ENCODE measurements around the gene PRND. TPM values are rescaled to one million over a fixed set of nuclear protein-coding genes. Genes with fewer than 3 reads are reported as not detected.

Gene PRND, protein sequence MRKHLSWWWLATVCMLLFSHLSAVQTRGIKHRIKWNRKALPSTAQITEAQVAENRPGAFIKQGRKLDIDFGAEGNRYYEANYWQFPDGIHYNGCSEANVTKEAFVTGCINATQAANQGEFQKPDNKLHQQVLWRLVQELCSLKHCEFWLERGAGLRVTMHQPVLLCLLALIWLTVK
- 30.6 TPM for total RNA-seq
- polyA plus RNA-seq, result 0.04 TPM

DNA sequence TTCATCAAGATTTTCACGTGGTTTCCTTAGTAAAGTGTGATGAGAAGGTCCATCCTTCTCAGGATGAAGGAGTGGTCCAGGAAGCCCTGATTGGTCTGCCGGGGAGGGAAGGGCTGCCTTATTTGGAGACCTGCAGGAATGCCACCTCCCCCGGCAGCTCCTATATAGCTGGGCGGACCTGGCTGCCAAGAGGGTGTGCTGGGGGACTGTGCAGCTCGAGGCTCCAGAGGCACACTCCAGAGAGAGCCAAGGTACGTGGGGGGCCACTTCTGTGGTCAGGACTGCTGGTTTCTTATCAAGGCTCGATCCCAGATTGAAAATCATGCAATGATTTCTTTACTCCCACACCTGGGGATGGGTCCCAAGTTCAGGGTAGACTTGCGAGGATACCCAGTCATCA lies at the start of gene PRND:
Gene PRND, plus strand, starts transcription at position 191 of the 400 bp plus-strand sequence. CDS start 2,643 bp downstream, outside the sequence.
- 73% methylated on average over 8 of the region's 8 CpGs for WGBS

DNA sequence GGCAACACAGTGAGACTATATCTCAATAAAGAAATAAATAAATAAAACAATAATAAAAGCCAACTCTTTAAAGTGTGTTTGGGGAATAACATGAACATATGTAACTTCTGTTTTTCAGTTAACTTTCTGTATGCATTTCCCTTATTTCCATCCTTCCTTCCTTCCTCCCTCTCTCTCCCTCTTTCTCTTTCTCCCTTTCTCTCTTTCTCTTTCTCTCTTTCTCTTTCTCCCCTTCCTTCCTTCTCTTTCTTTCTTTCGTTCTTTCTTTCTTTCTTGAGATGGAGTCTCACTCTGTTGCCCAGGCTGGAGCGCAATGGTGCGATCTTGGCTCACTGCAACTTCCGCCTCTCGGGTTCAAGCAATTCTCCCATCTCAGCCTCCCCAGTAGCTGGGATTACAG lies 48.8 kb upstream of the PRND start:
- no peaks in the 10 kb centered on the region for H3K36me3 ChIP-seq (ENCODE audit: insufficient read depth)
- no peak overlapping the region for H3K27ac ChIP-seq (ENCODE audit: low read depth)
- no peak overlapping the region for H3K4me3 ChIP-seq (ENCODE audit: low read depth, low read length)
- 98% methylated on average over 5 of the region's 5 CpGs for WGBS
- no peaks in the 10 kb centered on the region for H3K4me1 ChIP-seq (ENCODE audit: insufficient read depth)
- no peak for DNase-seq (ENCODE audit: extremely low spot score)

More for the DNA sequence above, at the start of gene PRND:
- Histone ChIP-seq H3K36me3 (ENCODE audit: insufficient read depth) (no peaks in the 10 kb centered on the region), H3K4me3 (ENCODE audit: low read depth, low read length) (no peak within 1 kb of the TSS), H3K27ac (ENCODE audit: low read depth) (no peak within 1 kb of the TSS), H3K4me1 (ENCODE audit: insufficient read depth) (no peaks in the 10 kb centered on the region)
- DNase-seq (ENCODE audit: extremely low spot score), result no peak

DNA sequence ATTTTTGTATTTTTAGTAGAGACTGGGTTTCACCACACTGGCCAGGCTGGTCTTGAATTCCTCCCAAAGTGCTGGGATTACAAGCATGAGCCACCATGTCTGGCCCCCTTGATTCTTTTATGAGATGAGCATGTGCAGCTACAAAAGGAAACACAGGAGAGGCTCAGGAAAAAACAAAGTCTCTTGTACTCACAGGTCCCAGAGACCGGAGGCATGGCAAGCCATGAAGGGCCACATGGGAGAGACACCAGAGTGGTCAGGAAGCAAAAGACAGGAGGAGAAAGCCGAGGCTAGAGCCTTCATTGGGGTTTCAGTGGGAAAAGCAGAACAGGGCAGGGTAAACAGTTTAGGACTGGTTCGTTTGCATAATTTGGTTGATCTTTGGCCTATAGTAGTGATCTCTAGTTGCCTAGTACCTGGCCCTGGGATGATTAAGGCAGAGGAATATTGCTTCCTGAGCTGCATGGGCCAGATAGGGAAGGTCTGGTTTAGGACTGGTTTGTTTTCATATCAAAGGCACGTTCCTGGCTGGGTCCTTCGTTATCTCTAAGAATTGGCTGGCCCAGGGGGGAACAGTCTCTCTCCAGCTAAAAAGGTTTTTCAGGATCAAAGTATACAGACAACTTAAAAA lies 48.2 kb upstream of the PRND start:
- Histone ChIP-seq H3K4me3 (ENCODE audit: low read depth, low read length) (no peak overlapping the region), H3K4me1 (ENCODE audit: insufficient read depth) (no peaks in the 10 kb centered on the region), H3K36me3 (ENCODE audit: insufficient read depth) (no peaks in the 10 kb centered on the region), H3K27ac (ENCODE audit: low read depth) (no peak overlapping the region)
- no peak for DNase-seq (ENCODE audit: extremely low spot score)
- 57% methylated on average over 5 of the region's 5 CpGs for WGBS

DNA sequence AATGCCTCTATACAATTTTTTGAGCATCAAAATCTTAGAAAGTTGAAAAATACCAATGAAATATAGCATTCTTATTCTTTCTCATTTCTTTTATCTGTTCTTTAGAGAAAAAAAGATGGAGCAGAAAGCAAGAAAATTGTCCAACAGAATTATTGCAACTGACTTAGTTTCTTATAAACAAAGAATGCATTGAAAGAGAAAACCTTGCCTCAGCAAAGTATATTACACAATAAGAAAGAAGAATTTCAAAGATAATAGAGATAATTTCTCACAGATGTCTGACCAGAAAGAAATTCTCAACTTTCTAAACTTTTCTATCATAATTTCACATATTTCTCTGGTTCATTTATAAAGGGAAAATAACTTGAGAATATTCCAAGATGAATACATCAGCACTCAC lies 47.0 kb upstream of the PRND start:
- DNase-seq (ENCODE audit: extremely low spot score), result no peak

DNA sequence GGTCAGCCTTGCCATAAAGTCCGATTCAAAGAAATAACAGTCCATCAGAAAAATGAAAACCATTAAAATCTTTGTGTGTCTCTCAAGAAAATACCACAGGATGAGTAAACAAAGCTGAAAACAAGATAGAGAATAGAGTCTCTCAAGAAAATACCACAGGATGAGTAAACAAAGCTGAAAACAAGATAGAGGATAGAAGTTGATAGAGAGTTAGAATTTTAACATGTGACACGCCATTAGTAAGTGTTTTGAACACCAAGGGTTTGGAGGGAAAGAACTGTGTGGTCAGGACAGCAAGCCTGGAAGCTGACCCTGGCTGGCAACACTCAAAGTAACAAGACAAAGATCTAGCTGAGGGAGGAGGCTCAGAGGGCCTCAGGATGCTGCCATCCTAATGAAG lies 43.9 kb upstream of the PRND start:
- no peak overlapping the region for H3K4me3 ChIP-seq (ENCODE audit: low read depth, low read length)
- no peaks in the 10 kb centered on the region for H3K36me3 ChIP-seq (ENCODE audit: insufficient read depth)
- 83% methylated on average over 2 of the region's 2 CpGs for WGBS
- no peak overlapping the region for H3K27ac ChIP-seq (ENCODE audit: low read depth)
- no peaks in the 10 kb centered on the region for H3K4me1 ChIP-seq (ENCODE audit: insufficient read depth)
- DNase-seq (ENCODE audit: extremely low spot score), result no peak

More for the DNA sequence above, 47.0 kb upstream of the PRND start:
- Histone ChIP-seq H3K4me1 (ENCODE audit: insufficient read depth) (no peaks in the 10 kb centered on the region), H3K36me3 (ENCODE audit: insufficient read depth) (no peaks in the 10 kb centered on the region), H3K4me3 (ENCODE audit: low read depth, low read length) (no peak overlapping the region), H3K27ac (ENCODE audit: low read depth) (no peak overlapping the region)

DNA sequence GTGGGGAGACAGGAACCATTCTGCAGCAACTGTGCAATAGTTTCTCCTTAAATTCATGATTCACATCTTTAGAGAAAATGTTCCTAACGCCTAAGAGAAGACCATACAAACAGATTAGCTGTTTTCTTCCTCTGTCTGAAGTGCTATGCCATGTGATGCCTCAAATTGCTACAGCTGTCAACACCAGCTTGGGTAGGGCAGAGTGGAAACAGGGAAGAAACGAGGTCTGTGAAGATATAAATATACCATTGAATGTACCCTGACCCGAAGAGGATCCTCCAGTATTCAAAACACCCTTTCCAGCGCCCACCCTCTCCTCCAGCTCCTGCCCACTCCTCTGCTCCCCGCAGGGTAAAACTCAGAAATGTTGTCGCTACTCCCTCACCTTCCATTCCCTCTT lies 40.3 kb upstream of the PRND start:
- DNase-seq (ENCODE audit: extremely low spot score), result no peak
- Histone ChIP-seq H3K36me3 (ENCODE audit: insufficient read depth) (no peaks in the 10 kb centered on the region), H3K27ac (ENCODE audit: low read depth) (no peak overlapping the region), H3K4me1 (ENCODE audit: insufficient read depth) (no peaks in the 10 kb centered on the region), H3K4me3 (ENCODE audit: low read depth, low read length) (no peak overlapping the region)
- WGBS, result 70% methylated on average over 6 of the region's 6 CpGs

DNA sequence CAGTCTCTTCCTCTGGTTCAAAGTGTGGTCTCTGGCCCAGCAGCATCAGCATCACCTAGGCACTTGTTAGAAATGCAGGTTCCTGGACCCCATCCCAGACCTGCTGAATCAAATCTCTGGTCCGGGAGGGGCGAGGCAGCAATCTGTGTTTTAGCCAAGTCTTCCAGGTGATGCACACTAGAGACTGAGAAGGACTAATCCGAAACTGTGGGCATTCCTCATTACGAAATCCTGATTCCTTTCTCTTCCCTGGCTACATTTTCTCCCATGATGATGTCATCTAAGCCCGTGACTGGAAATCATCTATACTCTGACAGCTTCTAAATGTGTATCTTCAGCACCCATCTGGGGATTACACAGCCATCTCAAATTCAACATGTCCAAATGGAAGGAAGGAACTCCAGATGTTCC lies 39.7 kb upstream of the PRND start:
- no peaks in the 10 kb centered on the region for H3K4me1 ChIP-seq (ENCODE audit: insufficient read depth)
- H3K27ac ChIP-seq (ENCODE audit: low read depth), result no peak overlapping the region
- DNase-seq (ENCODE audit: extremely low spot score), result no peak
- WGBS, result 68% methylated on average over 5 of the region's 5 CpGs
- no peak overlapping the region for H3K4me3 ChIP-seq (ENCODE audit: low read depth, low read length)
- H3K36me3 ChIP-seq (ENCODE audit: insufficient read depth), result no peaks in the 10 kb centered on the region

DNA sequence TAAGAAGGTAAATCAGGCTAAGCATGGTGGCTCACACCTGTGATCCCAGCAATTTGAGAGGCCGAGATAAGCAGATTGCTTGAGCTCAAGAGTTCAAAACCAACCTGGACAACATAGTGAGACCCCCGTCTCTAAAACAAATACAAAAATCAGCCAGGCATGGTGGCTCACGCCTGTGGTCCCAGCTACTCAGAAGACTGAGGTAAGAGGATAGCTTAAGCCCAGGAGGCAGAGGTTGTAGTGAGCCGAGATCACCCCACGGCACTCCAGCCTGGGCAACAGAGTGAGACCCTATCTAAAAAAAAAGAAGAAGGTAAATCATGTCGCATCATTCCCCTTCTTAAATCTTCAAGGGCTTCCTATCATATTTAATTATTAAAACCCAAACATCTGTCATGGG lies 39.0 kb upstream of the PRND start:
- no peak for DNase-seq (ENCODE audit: extremely low spot score)
- Histone ChIP-seq H3K36me3 (ENCODE audit: insufficient read depth) (no peaks in the 10 kb centered on the region), H3K4me1 (ENCODE audit: insufficient read depth) (no peaks in the 10 kb centered on the region), H3K4me3 (ENCODE audit: low read depth, low read length) (no peak overlapping the region), H3K27ac (ENCODE audit: low read depth) (no peak overlapping the region)
- 97% methylated on average over 6 of the region's 6 CpGs for WGBS

DNA sequence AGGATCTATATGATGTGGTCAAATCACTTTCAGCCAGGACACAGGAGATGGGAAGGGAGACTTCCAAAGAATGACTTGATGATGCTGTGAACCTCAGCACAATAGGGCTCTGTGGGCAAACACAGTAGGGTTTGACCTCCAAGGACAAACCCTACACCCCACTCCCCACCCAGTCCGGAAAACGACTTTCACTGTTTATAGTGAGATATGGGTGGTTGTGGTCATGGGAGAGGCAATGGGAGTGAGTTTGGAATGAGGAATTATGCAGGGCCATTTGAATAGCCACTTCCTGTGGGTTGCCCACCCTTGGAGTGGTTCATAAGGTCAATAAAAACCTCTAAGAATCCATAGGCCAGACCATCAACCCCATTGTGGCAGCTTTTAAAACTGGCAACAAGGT lies 38.4 kb upstream of the PRND start:
- Histone ChIP-seq H3K36me3 (ENCODE audit: insufficient read depth) (no peaks in the 10 kb centered on the region), H3K27ac (ENCODE audit: low read depth) (no peak overlapping the region), H3K4me1 (ENCODE audit: insufficient read depth) (no peaks in the 10 kb centered on the region), H3K4me3 (ENCODE audit: low read depth, low read length) (no peak overlapping the region)
- 83% methylated on average over 2 of the region's 2 CpGs for WGBS
- DNase-seq (ENCODE audit: extremely low spot score), result no peak

DNA sequence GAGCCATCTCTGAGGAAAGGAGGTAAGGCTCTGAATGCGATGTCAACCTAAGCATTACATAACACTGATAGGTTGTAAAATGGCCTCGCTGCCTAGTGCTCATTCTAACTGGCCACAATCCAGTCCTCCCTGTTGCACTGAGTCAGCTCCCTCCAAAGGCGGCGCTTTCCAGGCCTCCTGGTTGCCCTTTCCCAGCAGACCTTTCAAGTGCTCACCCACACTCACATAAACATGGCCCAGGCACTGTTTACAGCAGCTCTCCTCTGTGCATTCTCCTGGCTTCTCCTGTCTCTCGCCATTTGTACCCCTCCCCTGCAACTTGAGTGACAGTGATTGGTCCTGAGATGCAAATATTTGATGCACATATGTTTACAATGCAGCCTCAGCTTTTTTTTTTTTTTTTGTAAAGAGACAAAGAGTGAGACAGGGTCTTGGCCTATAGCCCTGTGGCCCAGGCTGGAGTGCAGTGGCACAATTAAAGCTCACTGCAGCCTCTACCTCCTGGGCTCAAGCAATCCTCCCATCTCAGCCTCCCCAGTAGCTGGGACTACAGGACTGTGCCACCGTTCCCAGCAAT lies 36.8 kb upstream of the PRND start:
- 66% methylated on average over 6 of the region's 6 CpGs for WGBS
- no peaks in the 10 kb centered on the region for H3K4me1 ChIP-seq (ENCODE audit: insufficient read depth)

DNA sequence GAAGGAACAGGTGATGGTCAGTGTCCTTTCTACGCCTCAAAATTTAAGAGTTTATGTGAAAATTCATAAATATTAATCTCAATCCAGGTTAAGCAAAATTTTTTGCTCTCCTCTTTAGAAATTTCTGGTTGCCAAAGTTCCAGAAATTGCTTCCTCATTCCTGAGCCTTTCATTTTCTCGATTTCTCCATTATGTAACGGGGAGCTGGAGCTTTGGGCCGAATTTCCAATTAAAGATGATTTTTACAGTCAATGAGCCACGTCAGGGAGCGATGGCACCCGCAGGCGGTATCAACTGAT lies 35.8 kb upstream of the PRND start:
- Histone ChIP-seq H3K4me3 (ENCODE audit: low read depth, low read length) (peak overlapping the region; percentile 97), H3K36me3 (ENCODE audit: insufficient read depth) (no peaks in the 10 kb centered on the region), H3K27ac (ENCODE audit: low read depth) (peak overlapping the region; percentile 96), H3K4me1 (ENCODE audit: insufficient read depth) (no peaks in the 10 kb centered on the region)
- 8% methylated on average over 8 of the region's 8 CpGs for WGBS
- no peak for DNase-seq (ENCODE audit: extremely low spot score)

More for the DNA sequence above, 36.8 kb upstream of the PRND start:
- no peak for DNase-seq (ENCODE audit: extremely low spot score)
- no peak overlapping the region for H3K27ac ChIP-seq (ENCODE audit: low read depth)
- H3K36me3 ChIP-seq (ENCODE audit: insufficient read depth), result no peaks in the 10 kb centered on the region
- H3K4me3 ChIP-seq (ENCODE audit: low read depth, low read length), result no peak overlapping the region

DNA sequence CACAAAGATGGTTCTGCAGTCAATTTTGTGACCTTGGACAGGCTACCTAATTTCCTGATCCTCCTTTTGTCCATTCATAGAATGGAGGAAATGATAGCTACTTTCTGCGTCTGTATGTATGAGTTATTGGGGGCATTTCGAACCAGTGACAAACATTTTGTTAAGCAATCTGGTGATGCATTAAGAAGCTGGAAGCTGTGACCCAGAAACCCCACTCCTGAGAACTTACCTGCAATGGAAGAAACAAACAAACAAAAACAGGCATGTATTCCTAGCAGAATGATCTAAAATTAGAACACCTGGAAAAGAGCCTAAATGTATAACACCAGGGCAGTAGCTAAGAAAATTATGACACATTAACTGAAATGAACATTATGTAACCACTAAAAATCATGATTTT lies 33.4 kb upstream of the PRND start:
- H3K4me3 ChIP-seq (ENCODE audit: low read depth, low read length), result no peak overlapping the region
- H3K4me1 ChIP-seq (ENCODE audit: insufficient read depth), result no peaks in the 10 kb centered on the region
- H3K36me3 ChIP-seq (ENCODE audit: insufficient read depth), result no peaks in the 10 kb centered on the region
- no peak for DNase-seq (ENCODE audit: extremely low spot score)
- H3K27ac ChIP-seq (ENCODE audit: low read depth), result no peak overlapping the region
- WGBS, result 81% methylated on average over 2 of the region's 2 CpGs

DNA sequence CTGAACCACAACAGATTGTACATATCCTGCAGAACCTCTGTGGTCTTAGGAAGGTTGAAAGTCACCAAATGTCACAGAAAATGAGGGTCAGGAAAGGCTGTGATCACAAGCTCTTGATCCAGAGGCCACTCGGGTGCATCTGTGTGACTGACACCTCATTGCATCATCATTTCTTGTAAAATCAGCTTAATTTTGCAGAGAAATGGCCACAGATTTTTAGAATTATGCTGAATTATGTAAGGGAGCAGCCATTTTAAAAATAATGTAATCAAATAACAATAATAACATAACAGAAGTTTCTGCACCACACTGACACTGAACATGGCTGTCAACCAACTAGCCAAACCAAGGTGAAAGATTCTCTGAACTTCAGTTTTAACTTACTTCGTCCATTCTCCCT lies 32.5 kb upstream of the PRND start:
- 61% methylated on average over 2 of the region's 2 CpGs for WGBS
- Histone ChIP-seq H3K4me3 (ENCODE audit: low read depth, low read length) (no peak overlapping the region), H3K27ac (ENCODE audit: low read depth) (no peak overlapping the region), H3K4me1 (ENCODE audit: insufficient read depth) (no peaks in the 10 kb centered on the region), H3K36me3 (ENCODE audit: insufficient read depth) (no peaks in the 10 kb centered on the region)
- no peak for DNase-seq (ENCODE audit: extremely low spot score)

DNA sequence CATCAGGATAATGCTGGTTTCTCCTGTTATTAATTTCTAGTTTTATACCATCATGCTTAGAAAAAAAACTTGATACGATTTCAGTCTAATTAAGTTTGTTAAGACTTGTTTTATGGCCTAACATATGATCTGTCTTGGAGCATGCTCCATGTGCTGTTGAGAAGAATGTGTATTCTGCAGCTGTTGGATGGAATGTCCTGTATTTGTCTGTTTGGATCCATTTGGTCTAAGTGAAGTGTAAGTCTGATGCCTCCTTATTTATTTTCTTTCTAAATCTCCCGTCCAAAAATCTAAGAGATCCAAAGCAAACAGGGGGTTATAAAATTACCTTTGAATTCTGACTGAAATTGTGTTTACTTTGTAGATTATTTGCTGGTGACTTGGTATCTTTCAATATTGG lies 30.0 kb upstream of the PRND start:
- no peak for DNase-seq (ENCODE audit: extremely low spot score)
- Histone ChIP-seq H3K4me1 (ENCODE audit: insufficient read depth) (no peaks in the 10 kb centered on the region), H3K27ac (ENCODE audit: low read depth) (no peak overlapping the region), H3K36me3 (ENCODE audit: insufficient read depth) (no peaks in the 10 kb centered on the region), H3K4me3 (ENCODE audit: low read depth, low read length) (no peak overlapping the region)
- WGBS, result 37% methylated on average over 2 of the region's 2 CpGs

All from urinary bladder (tissue), 4 donors.